Measurements from ENCODE around the gene POLD1.
"Not testable (repeated sequence)": the region's sequence is repeated elsewhere in the genome, so short reads cannot be mapped to it uniquely, and the experiment has no call there.

POLD1 gene

DNA sequence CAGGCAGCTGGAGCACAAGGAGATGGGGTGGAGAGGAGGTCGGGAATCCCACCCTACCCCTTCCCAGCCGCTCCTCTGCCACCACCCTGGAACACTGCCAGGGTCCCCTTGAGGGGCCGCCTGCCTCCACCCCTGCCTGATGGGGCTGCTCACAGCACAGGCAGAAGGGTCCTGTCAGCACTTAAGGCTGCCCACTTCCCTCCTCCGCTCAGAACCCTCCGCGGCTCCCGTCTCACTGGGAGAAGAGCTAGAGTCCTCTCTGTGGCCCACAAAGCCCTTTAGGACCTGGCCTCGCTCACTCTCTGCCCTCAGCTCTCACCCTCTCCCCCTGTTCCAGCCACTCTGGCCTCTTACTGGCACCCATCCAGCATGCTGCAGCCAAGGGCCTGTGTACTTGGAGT lies 3.4 kb upstream of the POLD1 start:
- Histone ChIP-seq H3K4me3 (ENCODE audit: low read length) (no peak overlapping the region), H3K27me3 (ENCODE audit: control insufficient read depth, insufficient read depth, low read length) (no peaks in the 10 kb centered on the region), H3K36me3 (ENCODE audit: control insufficient read depth, insufficient read depth, low read length) (peaks cover 38% of the 10 kb centered on the region), H3K9me3 (ENCODE audit: control insufficient read depth, insufficient read depth, low read length) (no peaks in the 10 kb centered on the region), H3K4me1 (ENCODE audit: control insufficient read depth, insufficient read depth, low read length) (no peaks in the 10 kb centered on the region; the same call in 1 of the 2 replicates), H3K27ac (ENCODE audit: low read length) (no peak overlapping the region)
- no CpG with 5 or more reads among the region's 8 CpGs for WGBS (ENCODE audit: insufficient coverage, insufficient read length)
- no peak for DNase-seq (ENCODE audit: low read depth, low spot score)

DNA sequence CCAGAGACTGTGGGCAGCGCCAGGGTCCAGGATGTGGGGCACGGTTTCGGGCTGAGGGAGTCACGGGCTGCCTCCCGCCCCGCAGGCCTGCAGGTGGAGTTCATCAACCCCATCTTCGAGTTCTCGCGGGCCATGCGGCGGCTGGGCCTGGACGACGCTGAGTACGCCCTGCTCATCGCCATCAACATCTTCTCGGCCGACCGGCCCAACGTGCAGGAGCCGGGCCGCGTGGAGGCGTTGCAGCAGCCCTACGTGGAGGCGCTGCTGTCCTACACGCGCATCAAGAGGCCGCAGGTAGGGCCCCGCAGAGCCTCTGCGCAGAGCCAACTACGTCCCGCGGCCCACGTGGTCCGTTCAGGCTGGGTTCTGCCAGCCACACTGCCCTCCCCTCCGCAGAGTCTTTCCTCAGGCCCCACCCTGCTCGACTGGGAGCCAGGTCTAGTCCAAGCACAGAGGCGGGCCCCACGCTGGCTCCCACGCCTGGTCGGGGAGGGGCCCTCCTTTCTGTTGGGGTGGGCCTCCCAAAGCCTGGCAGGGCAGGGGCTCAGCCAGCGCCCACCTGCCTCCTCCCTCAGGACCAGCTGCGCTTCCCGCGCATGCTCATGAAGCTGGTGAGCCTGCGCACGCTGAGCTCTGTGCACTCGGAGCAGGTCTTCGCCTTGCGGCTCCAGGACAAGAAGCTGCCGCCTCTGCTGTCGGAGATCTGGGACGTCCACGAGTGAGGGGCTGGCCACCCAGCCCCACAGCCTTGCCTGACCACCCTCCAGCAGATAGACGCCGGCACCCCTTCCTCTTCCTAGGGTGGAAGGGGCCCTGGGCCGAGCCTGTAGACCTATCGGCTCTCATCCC lies 2.0 kb upstream of the POLD1 start:
- H3K9me3 ChIP-seq (ENCODE audit: control insufficient read depth, insufficient read depth, low read length), result no peaks in the 10 kb centered on the region
- H3K27me3 ChIP-seq (ENCODE audit: control insufficient read depth, insufficient read depth, low read length), result no peaks in the 10 kb centered on the region
- peaks cover 41% of the 10 kb centered on the region for H3K36me3 ChIP-seq (ENCODE audit: control insufficient read depth, insufficient read depth, low read length)
- no CpG with 5 or more reads among the region's 58 CpGs for WGBS (ENCODE audit: insufficient coverage, insufficient read length)
- H3K4me3 ChIP-seq (ENCODE audit: low read length), result no peak overlapping the region
- H3K4me1 ChIP-seq (ENCODE audit: control insufficient read depth, insufficient read depth, low read length), result no peaks in the 10 kb centered on the region; the same call in 1 of the 2 replicates
- DNase-seq (ENCODE audit: low read depth, low spot score), result no peak
- no peak overlapping the region for H3K27ac ChIP-seq (ENCODE audit: low read length)

- no peak for DNase-seq (ENCODE audit: low read depth, low spot score)
- H3K27ac ChIP-seq (ENCODE audit: low read length), result no peak overlapping the region
- no peaks in the 10 kb centered on the region for H3K27me3 ChIP-seq (ENCODE audit: control insufficient read depth, insufficient read depth, low read length)
- no CpG with 5 or more reads among the region's 21 CpGs for WGBS (ENCODE audit: insufficient coverage, insufficient read length)
- H3K36me3 ChIP-seq (ENCODE audit: control insufficient read depth, insufficient read depth, low read length), result peaks cover 36% of the 10 kb centered on the region
- peak overlapping the region; percentile 54; the same call in 1 of the 2 replicates for H3K4me3 ChIP-seq (ENCODE audit: low read length)
- H3K4me1 ChIP-seq (ENCODE audit: control insufficient read depth, insufficient read depth, low read length), result no peaks in the 10 kb centered on the region; the same call in 1 of the 2 replicates
- H3K9me3 ChIP-seq (ENCODE audit: control insufficient read depth, insufficient read depth, low read length), result no peaks in the 10 kb centered on the region
Measured at GRCh38 chr19:50383001-50383851, 921 bp upstream of the POLD1 start.

DNA sequence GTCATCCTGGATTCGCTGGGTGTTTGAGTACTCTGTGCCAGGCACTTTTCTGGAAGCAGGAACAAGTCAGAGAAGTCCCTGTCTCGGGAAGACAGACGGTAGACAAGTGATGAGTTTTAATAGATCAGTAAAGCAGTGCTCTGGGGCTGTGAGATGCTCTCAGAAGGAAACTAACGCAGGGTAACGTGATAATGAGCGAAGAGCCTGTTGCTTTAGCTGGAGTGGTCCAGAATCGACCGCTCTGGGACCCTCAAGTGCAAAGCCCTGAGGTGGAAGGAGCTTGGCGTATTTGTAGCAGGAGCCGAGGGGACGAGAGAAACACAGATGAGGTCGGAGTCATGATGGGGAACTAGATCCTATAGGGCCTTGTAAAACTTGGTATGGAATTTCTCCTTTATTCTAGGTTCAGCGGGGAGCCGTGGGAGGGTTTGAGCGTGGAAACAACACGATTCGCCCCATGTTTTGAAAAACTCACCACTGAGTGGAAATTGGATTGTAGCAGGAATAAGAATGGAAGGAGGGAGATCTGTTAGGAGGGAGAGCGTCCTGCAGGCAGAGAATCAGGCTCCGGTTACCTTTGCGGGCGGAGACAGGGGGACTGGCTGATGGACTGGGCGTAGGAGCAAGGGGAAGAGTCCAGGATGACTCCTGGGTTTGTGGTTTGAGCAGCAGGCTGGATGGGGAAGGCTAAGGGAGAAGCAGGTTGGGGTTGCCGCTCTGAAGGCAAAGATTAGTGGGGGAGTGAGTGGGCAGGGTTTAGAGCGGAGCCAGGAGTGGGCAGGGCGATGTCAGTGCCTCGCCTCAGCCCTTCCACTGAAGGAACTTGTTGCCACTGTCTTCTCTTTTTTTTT lies 763 bp downstream of the POLD1 start:
- Histone ChIP-seq H3K27ac (ENCODE audit: low read length) (no peak overlapping the region), H3K4me3 (ENCODE audit: low read length) (peak overlapping the region; percentile 75; the same call in 1 of the 2 replicates), H3K9me3 (ENCODE audit: control insufficient read depth, insufficient read depth, low read length) (no peaks in the 10 kb centered on the region), H3K4me1 (ENCODE audit: control insufficient read depth, insufficient read depth, low read length) (no peaks in the 10 kb centered on the region; the same call in 1 of the 2 replicates), H3K27me3 (ENCODE audit: control insufficient read depth, insufficient read depth, low read length) (no peaks in the 10 kb centered on the region), H3K36me3 (ENCODE audit: control insufficient read depth, insufficient read depth, low read length) (peaks cover 21% of the 10 kb centered on the region)
- WGBS (ENCODE audit: insufficient coverage, insufficient read length), result no CpG with 5 or more reads among the region's 26 CpGs
- DNase-seq (ENCODE audit: low read depth, low spot score), result no peak

GRCh38 chr19:50387176-50387867 lies 3.2 kb downstream of the POLD1 start:
- no peak overlapping the region for H3K27ac ChIP-seq (ENCODE audit: low read length)
- H3K36me3 ChIP-seq (ENCODE audit: control insufficient read depth, insufficient read depth, low read length), result peaks cover 8% of the 10 kb centered on the region
- no CpG with 5 or more reads among the region's 21 CpGs for WGBS (ENCODE audit: insufficient coverage, insufficient read length)
- no peaks in the 10 kb centered on the region for H3K9me3 ChIP-seq (ENCODE audit: control insufficient read depth, insufficient read depth, low read length)
- H3K4me3 ChIP-seq (ENCODE audit: low read length), result no peak overlapping the region
- DNase-seq (ENCODE audit: low read depth, low spot score), result no peak
- no peaks in the 10 kb centered on the region for H3K27me3 ChIP-seq (ENCODE audit: control insufficient read depth, insufficient read depth, low read length)
- H3K4me1 ChIP-seq (ENCODE audit: control insufficient read depth, insufficient read depth, low read length), result no peaks in the 10 kb centered on the region; the same call in 1 of the 2 replicates

- no peak for DNase-seq (ENCODE audit: low read depth, low spot score)
- Histone ChIP-seq H3K27ac (ENCODE audit: low read length) (no peak overlapping the region), H3K4me3 (ENCODE audit: low read length) (no peak overlapping the region), H3K9me3 (ENCODE audit: control insufficient read depth, insufficient read depth, low read length) (no peaks in the 10 kb centered on the region), H3K4me1 (ENCODE audit: control insufficient read depth, insufficient read depth, low read length) (no peaks in the 10 kb centered on the region; the same call in 1 of the 2 replicates), H3K36me3 (ENCODE audit: control insufficient read depth, insufficient read depth, low read length) (peaks cover 5% of the 10 kb centered on the region), H3K27me3 (ENCODE audit: control insufficient read depth, insufficient read depth, low read length) (no peaks in the 10 kb centered on the region)
- WGBS (ENCODE audit: insufficient coverage, insufficient read length), result no CpG with 5 or more reads among the region's 8 CpGs
Measured at GRCh38 chr19:50387868-50388245, 3.7 kb downstream of the POLD1 start.

DNA sequence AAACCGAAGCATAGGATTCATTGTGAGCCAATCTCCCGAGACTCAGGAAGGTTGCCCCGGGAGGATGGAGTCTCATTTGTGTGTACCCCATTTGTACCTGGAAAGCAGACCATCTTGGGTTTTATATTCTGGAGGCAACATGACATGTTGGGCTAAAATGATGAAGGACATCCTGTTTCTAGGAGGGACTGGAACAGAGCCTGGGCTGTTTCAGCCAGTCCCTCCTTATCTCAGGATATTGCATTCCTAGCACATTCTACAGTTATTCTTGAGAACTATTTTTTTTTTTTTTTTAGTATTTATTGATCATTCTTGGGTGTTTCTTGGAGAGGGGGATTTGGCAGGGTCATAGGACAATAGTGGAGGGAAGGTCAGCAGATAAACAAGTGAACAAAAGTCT lies 6.1 kb downstream of the POLD1 start:
- WGBS (ENCODE audit: insufficient coverage, insufficient read length), result no CpG with 5 or more reads among the region's 3 CpGs
- H3K36me3 ChIP-seq (ENCODE audit: control insufficient read depth, insufficient read depth, low read length), result not testable (repeated sequence)

DNA sequence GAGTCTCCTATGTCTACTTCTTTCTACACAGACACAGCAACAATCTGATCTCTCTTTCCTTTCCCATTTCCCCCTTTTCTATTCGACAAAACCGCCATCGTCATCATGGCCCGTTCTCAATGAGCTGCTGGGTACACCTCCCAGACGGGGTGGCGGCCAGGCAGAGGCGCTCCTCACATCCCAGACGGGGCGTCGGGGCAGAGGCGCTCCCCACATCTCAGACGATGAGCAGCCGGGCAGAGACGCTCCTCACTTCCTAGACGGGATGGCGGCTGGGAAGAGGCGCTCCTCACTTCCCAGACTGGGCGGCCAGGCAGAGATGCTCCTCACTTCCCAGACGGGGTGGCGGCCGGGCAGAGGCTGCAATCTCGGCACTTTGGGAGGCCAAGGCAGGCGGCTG lies 6.8 kb downstream of the POLD1 start:
- not testable (repeated sequence) for H3K27me3 ChIP-seq (ENCODE audit: control insufficient read depth, insufficient read depth, low read length); H3K4me1 ChIP-seq (ENCODE audit: control insufficient read depth, insufficient read depth, low read length); H3K9me3 ChIP-seq (ENCODE audit: control insufficient read depth, insufficient read depth, low read length); H3K36me3 ChIP-seq (ENCODE audit: control insufficient read depth, insufficient read depth, low read length); DNase-seq (ENCODE audit: low read depth, low spot score); H3K27ac ChIP-seq (ENCODE audit: low read length); H3K4me3 ChIP-seq (ENCODE audit: low read length)
- WGBS (ENCODE audit: insufficient coverage, insufficient read length), result no CpG with 5 or more reads among the region's 23 CpGs

More for the DNA sequence above, 6.1 kb downstream of the POLD1 start:
- not testable (repeated sequence) for H3K9me3 ChIP-seq (ENCODE audit: control insufficient read depth, insufficient read depth, low read length); DNase-seq (ENCODE audit: low read depth, low spot score); H3K27ac ChIP-seq (ENCODE audit: low read length); H3K27me3 ChIP-seq (ENCODE audit: control insufficient read depth, insufficient read depth, low read length); H3K4me3 ChIP-seq (ENCODE audit: low read length); H3K4me1 ChIP-seq (ENCODE audit: control insufficient read depth, insufficient read depth, low read length)

DNA sequence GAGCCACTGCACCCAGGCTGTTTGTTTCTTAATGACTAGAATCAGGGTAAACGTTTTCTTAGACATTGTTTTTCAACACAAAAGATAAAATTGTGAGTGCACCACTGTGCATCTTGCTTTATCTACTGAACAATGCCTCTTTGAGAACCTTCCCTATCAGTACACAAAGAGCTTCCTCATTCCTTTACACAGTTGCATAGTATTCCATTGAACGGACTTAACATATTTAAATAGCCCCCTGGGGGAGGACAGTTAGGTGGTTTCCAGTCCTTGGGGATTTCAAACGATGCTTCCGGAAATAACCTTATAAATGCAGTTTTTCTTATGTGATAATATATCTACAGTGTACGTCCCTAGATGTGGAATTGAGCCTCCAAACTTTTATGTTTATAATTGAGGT lies 8.6 kb downstream of the POLD1 start:
- H3K36me3 ChIP-seq (ENCODE audit: control insufficient read depth, insufficient read depth, low read length), result peaks cover 2% of the 10 kb centered on the region; the same call in 1 of the 2 replicates
- no peaks in the 10 kb centered on the region for H3K9me3 ChIP-seq (ENCODE audit: control insufficient read depth, insufficient read depth, low read length)
- no peak overlapping the region for H3K27ac ChIP-seq (ENCODE audit: low read length)
- H3K4me1 ChIP-seq (ENCODE audit: control insufficient read depth, insufficient read depth, low read length), result no peaks in the 10 kb centered on the region
- WGBS (ENCODE audit: insufficient coverage, insufficient read length), result no CpG with 5 or more reads among the region's 5 CpGs
- no peak overlapping the region for H3K4me3 ChIP-seq (ENCODE audit: low read length)
- DNase-seq (ENCODE audit: low read depth, low spot score), result no peak
- no peaks in the 10 kb centered on the region for H3K27me3 ChIP-seq (ENCODE audit: control insufficient read depth, insufficient read depth, low read length)

Data from iPS DF 6.9 (cell line).